Peyer's patch (tissue), 4 donors: ENCODE measurements around the gene EIF4E1B.

Source experiments
- CTCF ChIP-seq, 6 experiments: fragments of 450-650 bp in 4 of 6; fragments of 200-600 bp in 2 of 6; sonication (generic) in 1 of 6; IDR thresholded peaks; one replicate each; pipeline ENCODE4 v1.5.1; 2017 to 2019; ENCODE audit warnings: antibody characterized with exemption in 6 of 6, mild to moderate bottlenecking in 3 of 6, moderate library complexity in 1 of 6
- POLR2A ChIP-seq, 2 donors: fragments of 450-650 bp; IDR thresholded peaks; one replicate each; pipeline ENCODE4 v1.5.1; 2017; ENCODE audit warnings: antibody characterized with exemption in 2 of 2, mild to moderate bottlenecking in 2 of 2, moderate library complexity in 2 of 2

- no peak for TF ChIP-seq CTCF (IDR thresholded peaks at IDR 0.05)
- TF ChIP-seq POLR2A (IDR thresholded peaks at IDR 0.05): no peak
These were observed 51.6 kb downstream of the EIF4E1B start for GRCh38 chr5:176682016-176682531.
